ENCODE data around the gene SOWAHC.
"Not testable (repeated sequence)": the region's sequence is repeated elsewhere in the genome, so short reads cannot be mapped to it uniquely, and the experiment has no call there.

Gene SOWAHC

GRCh38 chr2:109613922-109614714 is at the start of gene SOWAHC, which contains the start of gene SEPTIN10:
Gene SOWAHC, plus strand, starts transcription at chr2:109614364. Its CDS starts 126 bp downstream, at chr2:109614490.
Gene SEPTIN10, minus strand, starts transcription at chr2:109613966. Its CDS starts 139 bp downstream, at chr2:109613827.
- DNase-seq = peak; percentile 99

DNA sequence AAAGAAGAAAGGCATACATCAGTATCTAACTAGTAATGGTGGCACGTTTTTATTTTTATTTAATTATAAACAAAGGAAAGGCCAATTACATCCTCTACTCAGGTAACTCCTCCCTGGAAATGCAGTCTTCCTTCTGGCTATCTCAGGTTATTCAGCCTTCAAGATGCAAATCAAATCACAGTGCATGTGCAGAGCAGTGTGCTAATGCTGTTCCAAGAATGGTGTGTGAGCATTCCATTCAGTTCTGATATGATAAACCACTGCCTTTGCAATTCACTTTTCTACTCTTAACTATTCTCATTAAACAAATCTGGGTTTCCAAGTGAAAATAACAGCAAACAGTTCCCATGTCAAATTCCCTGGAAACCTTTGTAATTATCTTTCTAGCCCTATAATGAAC is 38.8 kb upstream of the SOWAHC start:
- no peak for DNase-seq

DNA sequence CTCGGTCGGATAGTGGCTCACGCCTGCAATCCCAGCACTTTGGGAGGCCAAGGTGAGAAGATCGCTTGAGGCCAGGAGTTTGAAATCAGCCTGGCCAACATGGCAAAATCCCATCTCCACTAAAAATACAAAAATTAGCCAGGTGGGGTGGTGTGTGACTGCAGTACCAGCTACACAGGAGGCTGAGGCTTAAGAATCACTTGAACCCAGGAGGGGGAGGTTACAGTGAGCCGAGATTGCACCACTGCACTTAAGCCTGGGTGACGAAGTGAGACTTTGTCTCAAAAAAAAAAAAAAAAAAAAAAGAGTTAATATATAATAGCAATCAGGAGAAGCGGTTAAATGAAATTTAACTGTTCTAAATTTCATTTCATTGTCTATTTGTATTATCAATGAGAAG is 36.5 kb upstream of the SOWAHC start:
- DNase-seq = not testable (repeated sequence)

DNA sequence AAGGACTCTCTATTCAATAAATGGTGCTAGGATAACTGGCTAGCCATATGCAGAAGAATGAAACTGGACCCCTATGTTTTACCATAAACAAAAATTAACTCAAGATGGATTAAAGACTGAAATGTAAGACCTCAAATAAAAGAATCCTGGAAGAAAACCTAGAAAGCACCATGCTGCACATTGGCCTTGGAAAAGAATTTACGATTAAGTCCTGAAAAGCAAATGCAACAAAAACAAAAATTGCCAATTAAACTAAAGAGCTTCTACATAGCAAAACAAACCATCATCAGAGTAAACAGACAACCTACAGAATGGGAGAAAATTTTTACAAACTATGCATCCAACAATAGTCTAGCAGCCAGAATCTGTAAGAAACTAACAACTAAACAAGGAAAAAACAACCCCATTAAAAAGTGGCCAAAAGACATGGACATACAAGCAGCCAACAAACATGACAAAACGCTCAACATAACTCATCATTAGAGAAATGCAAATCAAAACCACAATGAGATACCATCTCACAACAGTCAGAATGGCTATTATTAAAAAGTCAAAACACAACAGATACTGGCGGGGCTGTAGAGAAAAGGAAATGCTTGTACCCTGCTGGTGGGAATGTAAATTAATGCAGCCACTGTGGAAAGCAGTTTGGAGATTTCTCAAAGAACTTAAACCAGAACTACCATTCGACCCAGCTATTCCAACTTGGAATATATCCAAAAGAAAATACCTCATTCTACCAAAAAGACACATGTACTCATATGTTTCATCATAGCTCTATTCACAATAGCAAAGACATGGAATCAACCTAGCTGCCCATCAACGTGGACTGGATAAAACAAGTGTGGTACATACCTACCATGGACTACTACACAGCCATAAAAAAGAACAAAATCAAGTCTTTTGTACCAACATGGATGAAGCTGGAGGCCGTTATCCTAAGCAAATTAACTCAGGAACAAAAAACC is 31.0 kb upstream of the SOWAHC start:
- no peak for DNase-seq

- no peak for DNase-seq
Observed at GRCh38 chr2:109586687-109587086, 27.5 kb upstream of the SOWAHC start.

DNA sequence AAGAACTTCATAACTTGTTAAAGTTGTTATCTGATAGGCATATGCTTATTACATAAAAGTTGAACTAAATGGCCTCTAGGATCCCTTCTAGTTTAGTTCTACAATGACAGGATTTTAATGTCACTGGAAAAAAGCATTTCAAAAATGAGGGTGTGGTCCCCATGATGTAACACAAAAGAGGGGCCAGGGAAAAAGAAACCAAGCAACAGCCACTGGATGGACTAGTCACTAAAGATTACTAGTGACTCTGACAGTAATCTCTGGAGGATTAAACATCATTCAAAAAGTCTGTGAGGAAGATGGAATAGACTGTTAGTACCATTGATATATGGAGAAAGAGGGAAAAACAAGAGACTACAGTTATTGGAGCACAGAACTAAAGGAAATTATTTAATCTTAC is 23.0 kb upstream of the SOWAHC start:
- DNase-seq = no peak

DNA sequence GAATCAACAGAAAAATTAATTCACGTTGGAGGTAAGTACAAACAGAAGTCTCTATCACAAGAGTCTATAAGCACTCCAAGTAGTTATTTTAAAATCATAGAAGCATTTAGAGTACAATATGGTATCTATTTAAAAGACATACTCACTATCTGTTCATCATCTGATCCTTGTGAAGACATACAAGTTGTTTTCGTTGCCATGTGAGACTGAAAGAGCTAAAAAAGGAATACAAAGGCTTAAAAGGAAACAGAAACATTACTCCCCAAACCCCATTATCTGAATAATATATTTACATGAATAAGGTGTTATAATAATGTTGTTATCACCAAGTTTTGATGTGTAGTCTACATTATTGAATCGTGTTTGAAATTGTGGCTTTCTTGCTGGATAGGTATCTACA is 21.3 kb upstream of the SOWAHC start:
- no peak for DNase-seq

DNA sequence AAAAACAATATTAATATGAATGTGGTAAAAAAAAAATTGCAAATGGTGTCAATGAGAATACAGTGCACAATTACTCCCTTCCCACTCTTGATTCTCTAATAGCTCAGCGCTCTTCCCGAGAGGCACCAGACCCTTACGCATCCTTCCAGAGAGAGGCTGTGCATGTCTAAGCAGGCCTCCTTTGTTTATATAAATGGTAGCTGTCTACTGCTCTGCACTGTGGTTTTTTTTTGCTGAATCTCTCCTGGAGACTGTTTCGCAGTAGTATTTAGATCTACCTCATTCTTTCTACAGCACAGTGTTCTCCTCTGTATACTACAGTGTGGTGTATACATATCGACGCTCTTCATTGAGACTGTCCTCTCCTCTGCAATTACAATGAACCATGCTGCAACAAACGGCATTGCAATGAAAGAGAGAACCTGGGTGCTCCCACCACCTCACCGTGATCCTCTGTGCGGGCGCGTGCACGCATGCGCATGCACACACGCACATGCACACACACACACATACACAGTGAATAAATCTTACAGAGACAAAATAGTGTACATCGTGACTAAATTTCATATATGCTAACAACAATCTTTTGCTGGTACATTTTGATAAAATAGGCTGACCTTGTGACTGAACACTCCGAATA is 19.8 kb upstream of the SOWAHC start:
- no peak for DNase-seq

- DNase-seq = no peak
Observed at GRCh38 chr2:109595644-109596043, 18.5 kb upstream of the SOWAHC start.

DNA sequence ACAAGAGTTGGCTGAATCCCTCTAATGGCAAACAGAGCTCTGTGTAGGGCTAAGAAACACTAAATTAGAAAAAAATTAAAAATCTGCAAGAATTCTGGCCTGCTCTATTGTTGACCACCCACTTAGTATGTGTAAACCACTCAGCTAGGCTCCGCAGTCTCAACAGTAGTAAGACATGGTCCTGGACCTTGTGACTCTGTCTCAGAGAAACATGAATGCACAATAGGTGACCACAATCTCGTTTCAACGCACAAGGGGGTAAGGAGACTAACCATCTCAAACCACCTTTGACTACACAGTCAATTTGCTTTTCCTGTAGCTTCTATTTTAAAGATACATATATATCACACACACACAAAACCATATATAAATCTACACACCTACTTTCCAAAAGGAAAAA is 16.9 kb upstream of the SOWAHC start:
- DNase-seq = no peak

GRCh38 chr2:109601783-109602182 is 12.4 kb upstream of the SOWAHC start:
- no peak for DNase-seq

DNA sequence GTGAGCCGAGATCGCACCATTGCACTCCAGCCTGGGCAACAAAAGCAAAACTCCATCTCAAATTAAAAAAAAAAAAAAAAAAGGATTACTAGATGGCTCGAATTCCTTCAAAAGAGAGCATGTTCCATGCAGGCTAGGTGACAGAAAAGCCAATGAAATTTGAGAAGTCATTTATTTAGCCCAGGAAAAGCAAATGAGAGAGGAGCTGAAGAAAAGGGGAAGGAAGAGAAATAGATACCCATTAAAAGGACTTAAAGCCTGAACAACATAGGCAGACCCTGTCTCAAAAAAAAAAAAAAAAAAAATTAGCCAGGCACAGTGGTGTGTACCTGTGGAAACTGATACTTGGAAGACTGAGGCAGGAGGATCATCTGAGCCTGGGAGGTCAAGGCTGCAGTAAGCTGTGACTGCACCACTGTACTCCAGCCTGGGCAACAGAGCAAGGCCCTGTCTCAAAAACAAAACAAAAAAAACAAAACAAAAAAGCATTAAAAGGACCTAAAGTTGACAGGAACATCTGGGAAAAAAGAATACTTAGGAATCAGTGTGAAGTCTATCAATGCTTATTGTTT is 11.5 kb upstream of the SOWAHC start:
- no peak for DNase-seq

GRCh38 chr2:109604597-109604996 is 9.6 kb upstream of the SOWAHC start:
- no peak for DNase-seq

- no peak for DNase-seq
Observed at GRCh38 chr2:109607766-109608165, 6.4 kb upstream of the SOWAHC start.

DNA sequence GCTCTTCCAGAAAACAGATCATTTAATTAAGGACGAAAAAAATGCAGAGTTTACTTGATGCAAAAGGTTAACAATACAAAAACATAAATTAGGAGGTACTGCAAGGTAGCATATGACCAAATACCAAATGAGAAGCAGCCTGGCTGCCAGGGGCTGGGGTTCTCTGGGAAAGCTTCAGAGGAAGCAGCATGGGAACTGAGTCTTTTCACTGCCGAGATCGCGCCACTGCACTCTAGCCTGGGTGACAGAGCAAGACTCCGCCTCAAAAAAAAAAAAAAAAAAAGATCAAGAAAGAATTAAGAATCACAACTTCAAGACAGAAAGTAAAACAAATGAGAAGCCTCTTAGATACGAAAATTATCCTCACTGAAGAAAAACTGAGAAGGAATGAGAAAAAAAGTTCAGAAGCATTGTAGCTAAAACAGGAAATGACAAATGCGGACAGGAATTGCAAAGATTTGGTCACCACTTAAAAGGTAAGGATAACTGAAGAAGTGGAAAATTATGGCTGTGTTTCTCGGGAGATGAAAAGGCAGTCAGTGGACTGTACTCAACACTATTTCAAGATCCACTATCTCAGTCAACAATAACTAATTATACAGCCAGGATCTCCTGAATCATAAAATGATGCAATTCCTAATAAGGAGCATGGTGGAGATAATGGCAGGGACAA is 4.7 kb upstream of the SOWAHC start:
- DNase-seq = no peak

- no peak for DNase-seq
Observed at GRCh38 chr2:109611467-109612095, 2.6 kb upstream of the SOWAHC start.

DNA sequence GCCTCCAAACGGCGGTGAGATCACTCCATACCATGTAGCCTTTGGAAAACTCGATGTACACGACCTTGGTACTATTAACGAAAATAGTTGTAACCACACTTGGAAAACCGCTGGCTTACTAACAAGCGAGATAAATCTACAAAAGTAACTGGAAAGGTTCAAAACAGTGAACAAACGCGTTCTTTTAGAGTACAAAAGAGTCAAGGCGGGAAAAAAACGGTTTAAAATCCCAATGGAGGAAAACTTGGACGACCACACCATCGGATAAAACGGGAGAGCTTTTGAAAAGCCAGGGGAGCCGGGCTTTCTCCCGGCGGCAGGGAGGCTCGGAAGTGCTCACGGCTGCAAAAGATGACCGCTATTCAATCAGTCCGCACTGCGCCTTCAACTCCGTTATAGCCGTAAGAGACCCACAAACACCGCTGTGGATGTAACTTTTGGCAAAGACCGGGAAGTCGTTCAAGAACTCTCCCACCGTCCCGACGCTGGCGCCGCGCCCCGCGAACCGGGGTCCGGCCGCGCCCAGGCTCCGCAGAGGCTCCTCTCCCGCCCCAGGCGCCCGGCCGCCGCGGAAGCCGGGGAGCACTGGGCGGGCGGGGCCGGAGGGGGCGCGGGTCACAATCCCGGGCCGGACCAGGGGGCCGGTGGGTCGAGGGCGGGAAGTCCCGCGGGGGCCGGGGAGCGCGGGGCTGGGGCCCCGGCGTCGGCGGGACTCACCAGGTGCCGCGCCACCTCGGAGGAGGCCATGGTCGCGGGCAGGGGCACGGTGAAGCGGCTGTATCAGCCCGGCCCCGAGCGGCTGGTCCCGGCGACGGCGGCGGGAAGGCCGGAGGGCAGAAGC is 863 bp upstream of the SOWAHC start:
- peak; percentile 88 for DNase-seq

GRCh38 chr2:109614715-109615636 is 812 bp downstream of the SOWAHC start:
- peak; percentile 62 for DNase-seq

- peak; percentile 24 for DNase-seq
Observed at GRCh38 chr2:109615637-109616144, 1.5 kb downstream of the SOWAHC start.
